ENCODE measurements around the gene SULT2B1.

GRCh38 chr19:48595833-48596232 is 43.9 kb downstream of the SULT2B1 start:
- TF ChIP-seq CTCF (IDR thresholded peaks at IDR 0.05; ENCODE audit: poor library complexity, severe bottlenecking) (no peak), POLR2AphosphoS5 (IDR thresholded peaks at IDR 0.05) (no peak), REST (IDR thresholded peaks at IDR 0.05; ENCODE audit: borderline replicate concordance) (no peak), EZH2 (IDR thresholded peaks at IDR 0.05; ENCODE audit: borderline replicate concordance, insufficient read depth, low read length, poor library complexity, severe bottlenecking) (no peak), SMC3 (conservative IDR thresholded peaks at IDR 0.05; ENCODE audit: poor library complexity) (no peak), TAF1 (IDR thresholded peaks at IDR 0.05; ENCODE audit: low read depth) (no peak)

Measured in neural cell (in vitro differentiated cells).